OCI-LY1 (cell line): ENCODE results near the gene HHEX.
"Not testable (repeated sequence)": the region's sequence is repeated elsewhere in the genome, so short reads cannot be mapped to it uniquely, and the experiment has no call there.

Experiments
- CTCF ChIP-seq: fragments of 200-600 bp; sonication (generic), shearing (Covaris generic); IDR thresholded peaks from 2 replicates; pipeline ENCODE4 v1.5.1; 2017; ENCODE audit warnings: mild to moderate bottlenecking, antibody characterized with exemption, low read length, moderate library complexity, mixed read lengths
- EZH2 ChIP-seq: fragments of 200-600 bp; sonication (generic), shearing (Covaris generic); IDR thresholded peaks from 2 replicates; pipeline ENCODE4 v1.8.0; 2017; ENCODE audit warnings: borderline replicate concordance, mixed run types, mild to moderate bottlenecking, antibody characterized with exemption, low read length, moderate library complexity, mixed read lengths

- TF ChIP-seq CTCF, EZH2: not testable (repeated sequence)
Observed at GRCh38 chr10:92650864-92651263, 38.9 kb upstream of the HHEX start.
